HG02852 (cell line): ENCODE results near the gene GREB1L.
"Not testable (repeated sequence)": the region's sequence is repeated elsewhere in the genome, so short reads cannot be mapped to it uniquely, and the experiment has no call there.

Experiments
- ATAC-seq: cut with Tn5 transposase; IDR thresholded peaks from one replicate; pipeline ENCODE4 v1.9.1; 2021; ENCODE audit warnings: mild to moderate bottlenecking, moderate library complexity; ENCODE audit not compliant: unreplicated experiment

The GREB1L gene

GRCh38 chr18:21303895-21304294 is 61.9 kb downstream of the GREB1L start:
- ATAC-seq = no peak

DNA sequence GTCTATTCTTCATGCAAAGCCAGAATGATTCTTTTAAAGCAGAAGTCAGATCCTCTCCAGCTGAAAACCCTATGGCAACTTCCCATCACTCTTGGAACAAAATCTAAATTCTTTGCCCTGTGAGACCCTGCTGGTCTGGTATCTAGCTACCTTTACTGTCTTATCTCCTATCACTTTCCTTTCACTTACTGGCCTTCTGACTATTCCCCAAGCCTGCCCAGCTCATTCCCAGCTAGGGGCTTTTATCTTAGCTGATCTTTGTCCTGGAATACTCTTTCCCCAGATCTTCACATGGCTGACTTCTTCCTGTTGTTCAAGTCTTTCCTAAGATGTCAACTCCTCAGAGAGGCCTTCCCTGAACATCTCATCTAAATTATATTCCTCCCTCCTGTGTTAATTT is 63.6 kb downstream of the GREB1L start:
- no peak for ATAC-seq

DNA sequence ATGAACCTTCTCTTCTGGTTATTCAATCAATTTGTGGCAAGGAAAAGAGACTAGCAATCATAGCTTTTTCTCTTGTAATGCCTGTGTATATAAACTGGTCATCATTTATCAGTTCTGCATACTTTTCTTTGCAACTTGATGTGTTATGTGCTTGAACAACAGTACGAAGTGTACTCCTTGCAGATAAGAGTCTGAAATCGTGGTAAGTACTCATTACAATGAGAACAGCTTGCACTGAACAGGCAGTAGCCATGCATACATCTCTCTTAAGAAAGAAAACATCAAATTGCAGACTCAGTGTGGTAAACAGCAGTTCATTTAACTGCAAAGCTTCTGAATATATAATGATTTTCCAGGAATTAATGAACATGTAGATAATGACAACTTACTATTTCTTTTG is 64.3 kb downstream of the GREB1L start:
- ATAC-seq = no peak

- ATAC-seq = no peak
These were observed 65.5 kb downstream of the GREB1L start for GRCh38 chr18:21307578-21307977.

DNA sequence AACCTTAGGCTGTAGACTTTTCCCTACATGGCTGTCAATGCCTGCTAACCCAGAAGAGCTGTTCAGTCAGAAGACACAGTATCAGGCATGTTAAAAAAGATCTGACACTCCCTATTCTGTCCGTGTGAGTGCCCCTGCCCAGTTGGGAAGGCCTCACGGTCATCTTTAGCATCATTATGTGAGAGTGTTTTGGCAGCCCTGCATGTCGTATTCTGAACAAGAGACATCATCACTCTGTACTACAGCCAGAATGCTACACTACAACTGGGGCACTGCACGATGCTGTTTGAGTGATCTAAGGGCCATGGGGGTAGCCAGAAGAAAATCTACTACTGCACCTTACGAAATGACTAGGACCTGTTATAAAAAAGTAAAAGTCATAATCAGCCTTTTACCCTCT is 67.2 kb downstream of the GREB1L start:
- ATAC-seq = no peak

DNA sequence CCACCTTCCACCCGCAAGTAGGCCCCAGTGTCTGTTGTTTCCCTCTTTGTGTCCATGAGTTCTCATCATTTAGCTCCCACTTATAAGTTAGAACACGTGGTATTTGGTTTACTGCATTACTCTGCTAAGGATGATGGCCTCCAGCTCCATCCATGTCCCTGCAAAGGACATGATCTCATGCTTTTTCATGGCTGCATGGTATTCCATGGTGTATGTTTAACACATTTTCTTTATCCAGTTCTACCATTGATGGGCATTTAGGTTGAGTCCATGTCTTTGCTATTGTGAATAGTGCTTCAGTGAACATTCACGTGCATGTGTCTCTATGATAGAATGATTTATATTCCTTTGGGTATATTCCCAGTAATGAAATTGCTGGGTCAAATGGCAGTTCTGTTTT is 69.9 kb downstream of the GREB1L start:
- not testable (repeated sequence) for ATAC-seq

- no peak for ATAC-seq
These were observed 71.5 kb downstream of the GREB1L start for GRCh38 chr18:21313576-21313975.

GRCh38 chr18:21314724-21315123 is 72.7 kb downstream of the GREB1L start:
- no peak for ATAC-seq

DNA sequence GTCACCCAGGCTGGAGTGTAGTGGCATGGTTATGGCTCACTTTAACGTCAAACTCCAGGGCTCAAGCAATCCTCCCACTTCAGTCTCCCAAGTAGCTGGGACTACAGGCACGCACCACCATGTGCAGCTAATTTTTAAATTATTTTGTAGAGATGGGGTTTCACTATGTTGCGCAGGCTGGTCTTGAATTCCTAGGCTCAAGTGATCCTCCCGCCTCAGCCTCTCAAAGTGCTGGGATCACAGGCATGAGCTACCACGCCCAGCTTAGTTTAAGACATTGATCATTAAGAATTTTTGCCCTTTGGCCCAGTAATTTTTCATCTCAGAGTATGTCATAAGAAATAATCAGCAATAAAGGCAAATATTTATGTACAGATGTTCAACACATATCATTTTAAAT is 73.1 kb downstream of the GREB1L start:
- ATAC-seq = not testable (repeated sequence)

- ATAC-seq = no peak
These were observed 73.7 kb downstream of the GREB1L start for GRCh38 chr18:21315741-21316197.

DNA sequence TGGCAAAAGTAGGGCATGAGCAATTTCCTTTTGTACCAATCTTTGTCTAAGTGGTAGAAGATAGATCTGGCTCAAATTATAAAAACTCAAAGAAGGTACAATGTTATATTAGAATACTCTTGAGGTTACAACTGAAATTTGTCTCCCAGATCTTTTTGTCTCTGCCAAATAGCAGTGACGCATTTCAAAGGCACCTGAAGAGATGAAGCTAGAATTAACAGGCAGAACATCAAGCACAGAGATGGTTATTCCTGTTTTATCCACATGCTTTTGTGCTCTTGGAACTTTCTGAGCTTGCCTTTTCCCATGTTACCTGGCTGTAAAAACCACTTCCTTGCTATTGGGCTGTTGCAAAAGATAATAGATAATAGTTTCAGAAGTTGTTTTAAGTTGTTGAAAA is 74.3 kb downstream of the GREB1L start:
- no peak for ATAC-seq

DNA sequence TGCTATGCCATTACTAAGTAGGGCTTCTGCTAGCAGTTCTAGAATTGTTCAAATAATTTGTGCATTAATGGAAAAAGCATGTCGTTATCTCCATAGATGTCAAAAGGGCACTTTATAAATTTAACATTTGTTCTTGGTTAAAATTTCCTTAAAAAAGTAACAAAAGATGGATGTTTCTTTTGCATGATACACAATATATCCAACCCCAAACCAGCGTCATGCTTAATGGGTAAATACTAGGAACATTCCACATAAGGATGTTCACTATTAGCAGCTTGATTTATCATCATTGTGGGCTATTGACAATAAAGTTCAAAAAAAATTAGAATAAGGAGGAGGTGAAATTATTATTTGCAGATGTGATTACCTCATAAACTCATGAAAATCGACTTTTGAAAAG is 79.7 kb downstream of the GREB1L start:
- no peak for ATAC-seq

DNA sequence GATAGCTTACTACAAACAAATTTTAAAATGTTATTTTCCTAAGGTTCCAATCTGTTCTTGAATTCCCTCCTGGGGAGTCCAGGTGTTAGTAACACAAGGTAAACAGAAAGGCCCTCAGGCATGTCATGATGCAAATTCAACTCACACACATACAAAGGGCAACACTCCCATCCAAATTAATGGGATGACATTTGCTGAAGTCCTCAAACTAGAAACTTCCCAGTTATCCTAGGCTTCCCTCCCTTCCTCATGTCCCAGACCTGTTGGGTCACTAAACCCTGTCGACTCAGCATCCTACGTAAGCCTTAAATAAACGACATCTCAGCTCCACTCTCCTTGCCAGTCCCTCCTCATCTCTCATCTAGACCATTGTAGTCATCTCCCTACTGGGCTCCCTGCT is 85.1 kb downstream of the GREB1L start:
- ATAC-seq = no peak

GRCh38 chr18:21330122-21330701 is 88.2 kb downstream of the GREB1L start:
- ATAC-seq = no peak

- ATAC-seq = no peak
These were observed 89.0 kb downstream of the GREB1L start for GRCh38 chr18:21331065-21331464.

- no peak for ATAC-seq
These were observed 94.0 kb downstream of the GREB1L start for GRCh38 chr18:21335927-21336488.

DNA sequence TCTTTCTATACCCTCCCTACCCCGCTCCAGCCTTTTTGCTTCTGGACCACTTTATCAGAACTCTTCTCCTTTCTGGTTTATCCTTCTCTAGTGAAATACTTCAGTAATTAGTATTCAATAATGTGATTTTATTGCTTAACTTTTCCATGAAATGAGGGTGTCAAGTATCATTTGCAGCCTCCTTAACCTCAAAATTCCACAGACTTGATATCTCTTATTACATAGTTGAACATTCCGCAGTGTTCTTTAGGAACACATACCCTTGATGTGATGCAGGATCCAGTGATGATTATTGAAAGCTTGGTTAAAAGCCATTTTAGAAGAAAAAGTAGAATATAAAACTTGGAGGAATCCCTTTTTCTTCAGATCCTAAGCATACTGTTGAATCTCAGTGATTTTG is 94.8 kb downstream of the GREB1L start:
- no peak for ATAC-seq

DNA sequence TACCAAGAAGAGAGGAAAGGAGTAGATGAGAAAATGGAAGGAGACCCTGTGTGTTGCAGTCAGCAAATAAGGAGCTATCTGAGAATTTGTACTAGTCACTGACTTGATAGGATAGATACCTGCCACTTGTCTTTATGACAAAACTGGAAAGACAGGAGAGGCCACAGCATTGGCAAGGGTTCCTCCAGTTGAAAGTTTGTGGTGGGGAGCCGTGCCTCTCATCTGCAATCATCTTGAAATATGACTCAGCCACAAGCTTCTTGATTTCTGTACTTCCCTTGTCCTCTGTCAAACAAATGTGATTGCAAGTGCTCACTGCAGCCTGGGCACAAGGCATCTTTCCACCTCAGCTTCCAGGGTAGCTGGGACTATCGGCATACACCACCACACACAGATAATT is 99.1 kb downstream of the GREB1L start:
- ATAC-seq = no peak

- no peak for ATAC-seq
These were observed 100.3 kb downstream of the GREB1L start for GRCh38 chr18:21342372-21342771.

- no peak for ATAC-seq
These were observed 102.8 kb downstream of the GREB1L start for GRCh38 chr18:21344860-21345259.

- no peak for ATAC-seq
These were observed 103.8 kb downstream of the GREB1L start for GRCh38 chr18:21345840-21346239.

- ATAC-seq = no peak
These were observed 117.7 kb downstream of the GREB1L start for GRCh38 chr18:21359746-21360145.

DNA sequence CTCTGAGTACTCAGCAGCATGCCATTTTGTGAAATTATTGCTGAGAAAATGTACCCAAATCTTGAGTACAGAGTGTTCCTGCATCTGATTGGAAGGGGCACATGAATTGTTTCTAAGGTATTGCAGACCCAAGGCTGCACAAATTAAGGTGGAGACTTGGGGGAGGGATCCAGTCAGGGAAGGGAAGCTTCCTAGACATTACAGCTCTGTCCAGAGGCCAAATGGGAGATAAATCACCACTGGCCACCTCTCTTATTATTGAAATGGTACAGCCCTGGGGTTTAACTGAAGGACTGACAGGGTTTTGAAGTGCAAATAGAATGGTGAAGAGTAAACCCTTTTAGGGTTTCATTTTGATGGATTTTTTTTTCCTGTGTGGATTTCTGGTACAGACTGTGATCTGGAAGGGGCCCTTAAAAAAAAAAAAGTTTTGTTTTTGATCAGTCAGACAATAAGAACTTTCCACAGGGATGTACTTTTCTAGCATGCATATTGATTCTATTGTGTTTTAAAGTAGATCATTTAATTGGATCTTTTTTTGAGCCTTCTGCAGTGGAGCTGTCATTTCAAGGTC is 119.4 kb downstream of the GREB1L start:
- ATAC-seq = no peak
